Stimulated activated CD4-positive, alpha-beta T cell treated with anti-CD3 and anti-CD28 coated beads, TNF-alpha, amount 100 ng/mL, for 1 hour (primary cell): ENCODE results near the gene ATG13.

Experiments
- DNase-seq, 3 donors: peaks; one replicate each; pipeline ENCODE4 v3.0.0-alpha.2; 2020; ENCODE audit warnings: low read depth in 3 of 3, low spot score in 1 of 3

ATG13 gene

GRCh38 chr11:46722566-46723358 is 105.4 kb downstream of the ATG13 start:
- DNase-seq, result no peak

GRCh38 chr11:46723359-46723680 is 106.0 kb downstream of the ATG13 start:
- DNase-seq, result no peak

GRCh38 chr11:46724088-46724487 is 106.7 kb downstream of the ATG13 start:
- no peak for DNase-seq
